ENCODE data around the gene N4BP2L2. TPM values are rescaled to one million over a fixed set of nuclear protein-coding genes. Genes with fewer than 3 reads are reported as not detected.

N4BP2L2 gene
- total RNA-seq, 4 donors from 2014 or later = 139 to 282 (median 229) TPM

DNA sequence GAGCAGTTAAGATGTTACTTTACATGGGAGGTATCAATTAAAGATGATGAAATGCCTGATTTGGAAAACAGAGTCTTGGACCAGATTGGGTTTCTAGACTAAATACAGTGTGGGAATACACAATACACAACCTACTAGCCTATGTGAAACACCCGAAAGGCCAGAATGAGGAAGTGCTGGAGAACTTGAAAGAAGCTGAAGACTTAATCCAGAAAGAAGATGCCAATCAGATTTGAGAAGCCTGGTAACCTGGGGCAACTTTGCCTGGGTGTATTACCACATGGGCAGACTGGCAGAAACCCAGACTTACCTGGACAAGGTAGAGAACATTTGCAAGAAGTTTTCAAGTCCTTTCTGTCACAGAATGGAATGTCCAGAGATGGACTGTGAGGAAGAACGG is 153.9 kb downstream of the N4BP2L2 start:
- Histone ChIP-seq H3K4me1 (no peaks in the 10 kb centered on the region), H3K4me3 (no peak overlapping the region), H3K9me3 (no peaks in the 10 kb centered on the region), H3K27ac (no peak overlapping the region), H3K36me3 (no peaks in the 10 kb centered on the region), H3K27me3 (no peaks in the 10 kb centered on the region)
- no peak for DNase-seq (ENCODE audit: low spot score in 2 of 2)
- WGBS, 2 donors = 83 to 84% methylated on average over 2 of the region's 2 CpGs
- TF ChIP-seq, protein P1, sequence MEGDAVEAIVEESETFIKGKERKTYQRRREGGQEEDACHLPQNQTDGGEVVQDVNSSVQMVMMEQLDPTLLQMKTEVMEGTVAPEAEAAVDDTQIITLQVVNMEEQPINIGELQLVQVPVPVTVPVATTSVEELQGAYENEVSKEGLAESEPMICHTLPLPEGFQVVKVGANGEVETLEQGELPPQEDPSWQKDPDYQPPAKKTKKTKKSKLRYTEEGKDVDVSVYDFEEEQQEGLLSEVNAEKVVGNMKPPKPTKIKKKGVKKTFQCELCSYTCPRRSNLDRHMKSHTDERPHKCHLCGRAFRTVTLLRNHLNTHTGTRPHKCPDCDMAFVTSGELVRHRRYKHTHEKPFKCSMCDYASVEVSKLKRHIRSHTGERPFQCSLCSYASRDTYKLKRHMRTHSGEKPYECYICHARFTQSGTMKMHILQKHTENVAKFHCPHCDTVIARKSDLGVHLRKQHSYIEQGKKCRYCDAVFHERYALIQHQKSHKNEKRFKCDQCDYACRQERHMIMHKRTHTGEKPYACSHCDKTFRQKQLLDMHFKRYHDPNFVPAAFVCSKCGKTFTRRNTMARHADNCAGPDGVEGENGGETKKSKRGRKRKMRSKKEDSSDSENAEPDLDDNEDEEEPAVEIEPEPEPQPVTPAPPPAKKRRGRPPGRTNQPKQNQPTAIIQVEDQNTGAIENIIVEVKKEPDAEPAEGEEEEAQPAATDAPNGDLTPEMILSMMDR (IDR thresholded peaks at IDR 0.05) = no peak
- no peak for TF ChIP-seq POLR2A (IDR thresholded peaks at IDR 0.05)
- no peak for TF ChIP-seq EP300 (IDR thresholded peaks at IDR 0.05)

GRCh38 chr13:32383836-32384618 is 154.6 kb downstream of the N4BP2L2 start:
- TF ChIP-seq POLR2A (IDR thresholded peaks at IDR 0.05) (no peak), EP300 (IDR thresholded peaks at IDR 0.05) (no peak)
- TF ChIP-seq, protein P1 (IDR thresholded peaks at IDR 0.05) = no peak
- WGBS, 2 donors = 72 to 73% methylated on average over 5 of the region's 5 CpGs
- H3K9me3 ChIP-seq = no peaks in the 10 kb centered on the region
- H3K36me3 ChIP-seq = no peaks in the 10 kb centered on the region
- H3K4me3 ChIP-seq = no peak overlapping the region
- H3K4me1 ChIP-seq = no peaks in the 10 kb centered on the region
- H3K27ac ChIP-seq = no peak overlapping the region
- no peak for DNase-seq (ENCODE audit: low spot score in 2 of 2)
- no peaks in the 10 kb centered on the region for H3K27me3 ChIP-seq

Small RNAs within 50 kb of the gene (small RNA-seq; reads per million reads assigned to genes)
- not detected for gene RF00190

Other genes with a start within 250 kb of the N4BP2L2 start
- under 1 TPM in 1 of 4 donors, not detected in 3; 0.42 TPM for gene ZAR1L, start 223.4 kb downstream of the N4BP2L2 start, total RNA-seq
- gene BRCA2, start 223.3 kb downstream of the N4BP2L2 start, total RNA-seq = 1 to 10 TPM in 2 of 4 donors, under 1 TPM in 2; 0.39 to 5.4 (median 2.1) TPM
- gene N4BP2L1, start 110.7 kb downstream of the N4BP2L2 start, total RNA-seq = 10 to 100 TPM; 15.6 to 31.4 (median 24.5) TPM
- 10 to 100 TPM; 48.8 to 77.1 (median 52.7) TPM for gene PDS5B, start 47.7 kb upstream of the N4BP2L2 start, total RNA-seq